Measurements from ENCODE around the gene UGGT2. TPM values are rescaled to one million over a fixed set of nuclear protein-coding genes. Genes with fewer than 3 reads are reported as not detected.

UGGT2 gene
- total RNA-seq (2011; cell fraction: chromatin; rRNA removed; ENCODE audit: low replicate concordance): 44.5 and 121 TPM in 2 replicates
- total RNA-seq (2011; cell fraction: nucleolus; rRNA removed): 52.6 and 54.4 TPM in 2 replicates
- 46.5 and 79.3 TPM in 2 replicates for total RNA-seq (2011; cell fraction: nucleoplasm; rRNA removed)
- 17.7 and 22.6 TPM in 2 replicates for total RNA-seq (2014; rRNA removed)
- total RNA-seq (2014; rRNA removed; fragmentation: Illumina TruSeq; extraction: Trizol): 24.5 and 28.7 TPM in 2 replicates
- total RNA-seq (2015; rRNA removed; fragmentation: Illumina TruSeq; extraction: Trizol): 22.9 and 23.7 TPM in 2 replicates
- 14.9 and 15.6 TPM in 2 replicates for total RNA-seq (2021)
- polyA plus RNA-seq (2011; rRNA removed): 14.5 and 20.4 TPM in 2 replicates
- 2.4 and 3.3 TPM in 2 replicates for polyA plus RNA-seq (2011; cell fraction: cytosol; rRNA removed)
- 27.4 and 48.7 TPM in 2 replicates for polyA plus RNA-seq (2011; cell fraction: nucleus; rRNA removed)
- 5.2 and 17.4 TPM in 2 replicates for polyA plus RNA-seq (2012)
- 9.3 and 12.5 TPM in 2 replicates for polyA plus RNA-seq (2014; fragmentation: Illumina TruSeq; extraction: Trizol)
- 1 to 10 TPM; 3.5 to 4.0 TPM for polyA plus RNA-seq (2014; fragmentation: Nextera tagmentation; extraction: Ambion mirVana)
- polyA plus RNA-seq (2014; rRNA removed): 15.4 and 18.3 TPM in 2 replicates
- 37.0 and 38.9 TPM in 2 replicates for polyA minus RNA-seq (2011; rRNA and poly(A)+ RNA removed)
- 6.6 and 8.2 TPM in 2 replicates for polyA minus RNA-seq (2011; cell fraction: cytosol; rRNA and poly(A)+ RNA removed)
- polyA minus RNA-seq (2011; cell fraction: nucleus; rRNA and poly(A)+ RNA removed): 99.9 and 108 TPM in 2 replicates
- Bru-seq, nascent RNA: percentile 71 among the genes with signal in this experiment
- BruChase-seq, experiment 1, labeled RNA remaining after a 2-hour chase: percentile 83 among the genes with signal in this experiment
- BruChase-seq, experiment 2, labeled RNA remaining after a 6-hour chase: percentile 79 among the genes with signal in this experiment
- long read RNA-seq, experiment 1, full-length matches to known transcripts: 11 of 25 reads
- long read RNA-seq, experiment 1, partial matches to known transcripts: 3 of 25 reads
- long read RNA-seq, experiment 1, other reads (novel, unspliced or antisense): 11 of 25 reads
- long read RNA-seq, experiment 2, partial matches to known transcripts: 0 of 2 reads
- long read RNA-seq, experiment 2, other reads (novel, unspliced or antisense): 2 of 2 reads
- long read RNA-seq, experiment 3, transcript UGGT2-204 (10 exons, 1,547 nt): major isoform, 5 of 11 reads
- long read RNA-seq, experiment 3, partial matches to known transcripts: 3 of 11 reads
- long read RNA-seq, experiment 3, other reads (novel, unspliced or antisense): 3 of 11 reads

- Histone ChIP-seq H3K27me3 (ENCODE audit: control insufficient read depth in 2 of 2, insufficient read depth in 2 of 2, low read length in 2 of 2) (no peaks in the 10 kb centered on the region), H3K27ac (ENCODE audit: extremely low read depth, low read depth, low read length) (peak within 1 kb of the TSS; percentile 86), H3K9ac (ENCODE audit: insufficient read depth in 1 of 2, low read depth in 2 of 2, low read length in 2 of 2) (peak within 1 kb of the TSS; percentile 84 to 96), H3K4me1 (replicated peaks in 1 of 2; ENCODE audit: control insufficient read depth in 2 of 2, insufficient read depth in 2 of 2, low read length in 2 of 2) (peaks cover 0 to 11% of the 10 kb centered on the region in 2 experiments; a peak in 2 of 5 replicates), H2AFZ (ENCODE audit: low read depth, low read length) (peak within 1 kb of the TSS; percentile 86), H3K9me1 (ENCODE audit: control insufficient read depth, insufficient read depth, low read length) (no peaks in the 10 kb centered on the region), H3K4me2 (ENCODE audit: insufficient read depth, low read length) (peak within 1 kb of the TSS; percentile 88), H4K20me1 (replicated peaks; ENCODE audit: control insufficient read depth, insufficient read depth, low read length) (no peaks in the 10 kb centered on the region), H3K9me3 (replicated peaks; ENCODE audit: control insufficient read depth, insufficient read depth, low read depth, low read length) (no peaks in the 10 kb centered on the region), H3K36me3 (ENCODE audit: control insufficient read depth, insufficient read depth, low read length) (no peaks in the 10 kb centered on the region), H3K4me3 (peak within 1 kb of the TSS; percentile 80), H3K79me2 (ENCODE audit: control insufficient read depth, insufficient read depth, low read length) (peaks cover 23% of the 10 kb centered on the region)
- 0% methylated on average over 25 of the region's 77 CpGs for WGBS (ENCODE audit: insufficient coverage, low coverage, missing lambda C conversion rate)
- DNase-seq (ENCODE audit: extremely low read depth in 1 of 4, low spot score in 3 of 4) (peak; percentile 92 to 95 (median 92)), FAIRE-seq (peak; percentile 19), ATAC-seq (peak; percentile 99)
- intact Hi-C loops (cut with micrococcal nuclease) (no loop called here), in situ Hi-C loops (cut with MboI) (no loop called here)
- no TSS peak for BruUV-seq (replicated peaks)
- CTCF ChIA-PET (ENCODE audit: low intra/inter-chr PET ratio): interaction anchor here (0.6 kb wide), 1 partner anchor 9 kb away, joined by 3 read pairs; no protein-coding TSS in a partner anchor
- POLR2A ChIA-PET: interaction anchor here (0.6 to 1.6 kb wide), 7 partner anchors 9 to 596 kb away, joined by 3 to 9 read pairs (median 3); no protein-coding TSS in a partner anchor
- TF ChIP-seq ZBTB9 (CRISPR knock-in tag; IDR thresholded peaks at IDR 0.05) (peak; percentile 93), CAMTA2 (CRISPR knock-in tag; conservative IDR thresholded peaks at IDR 0.05) (no peak), ARID2 (IDR thresholded peaks at IDR 0.05) (no peak), POLR2H (tag; IDR thresholded peaks at IDR 0.05; ENCODE audit: low read depth) (no peak; the same call in 1 of the 2 replicates), PHF8 (IDR thresholded peaks at IDR 0.05; ENCODE audit: borderline replicate concordance, low read length) (peak; percentile 94), ZNF444 (CRISPR knock-in tag; IDR thresholded peaks at IDR 0.05) (no peak), POLR2AphosphoS5 (IDR thresholded peaks at IDR 0.05; ENCODE audit: control insufficient read depth, insufficient read depth, low read depth, low read length) (peak; percentile 26; the same call in 1 of the 2 replicates), KDM5B (IDR thresholded peaks at IDR 0.05; ENCODE audit: insufficient replicate concordance, low read depth, low read length) (peak; percentile 85), LARP7 (IDR thresholded peaks at IDR 0.05) (no peak), SP1 (CRISPR knock-in tag; IDR thresholded peaks at IDR 0.05) (peak; percentile 35; the same call in 1 of the 2 replicates), SMC3 (conservative IDR thresholded peaks at IDR 0.05; ENCODE audit: insufficient read depth, low read depth, low read length) (no peak), YY1 (IDR thresholded peaks at IDR 0.05; ENCODE audit: borderline replicate concordance in 1 of 3, control insufficient read depth in 1 of 3, extremely low read depth in 1 of 3, insufficient read depth in 3 of 3, insufficient read length in 1 of 3, insufficient replicate concordance in 2 of 3, low read depth in 1 of 3, low read length in 2 of 3) (peak in 2 of 3 experiments; percentile 61 to 62)
Observed at GRCh38 chr13:96053003-96053703, at the start of gene UGGT2. UGGT2 (minus strand) TSS chr13:96053401; CDS start chr13:96053312, 89 bp downstream.
